Stomach (tissue), 4 donors: ENCODE results near the gene CAVIN2.

Experiments used
- CTCF ChIP-seq, 7 experiments: fragments of 450-650 bp in 4 of 7; fragments of 200-600 bp in 3 of 7; sonication (generic) in 3 of 7; IDR thresholded peaks; one replicate each; pipeline ENCODE4 v1.5.1; 2016 to 2019; ENCODE audit warnings: antibody characterized with exemption in 7 of 7, control low read depth in 2 of 7, mild to moderate bottlenecking in 1 of 7
- POLR2AphosphoS5 ChIP-seq, 3 donors: sonication (generic); formaldehyde crosslinking; IDR thresholded peaks; one replicate each; pipeline ENCODE4 v1.6.1; 2016; ENCODE audit warnings: antibody characterized with exemption in 3 of 3

GRCh38 chr2:191881982-191882816, 35.3 kb upstream of the CAVIN2 start:
- TF ChIP-seq CTCF (IDR thresholded peaks at IDR 0.05) (no peak), POLR2AphosphoS5 (IDR thresholded peaks at IDR 0.05) (no peak)
